ENCODE data around the gene MALT1.

MALT1 gene

DNA sequence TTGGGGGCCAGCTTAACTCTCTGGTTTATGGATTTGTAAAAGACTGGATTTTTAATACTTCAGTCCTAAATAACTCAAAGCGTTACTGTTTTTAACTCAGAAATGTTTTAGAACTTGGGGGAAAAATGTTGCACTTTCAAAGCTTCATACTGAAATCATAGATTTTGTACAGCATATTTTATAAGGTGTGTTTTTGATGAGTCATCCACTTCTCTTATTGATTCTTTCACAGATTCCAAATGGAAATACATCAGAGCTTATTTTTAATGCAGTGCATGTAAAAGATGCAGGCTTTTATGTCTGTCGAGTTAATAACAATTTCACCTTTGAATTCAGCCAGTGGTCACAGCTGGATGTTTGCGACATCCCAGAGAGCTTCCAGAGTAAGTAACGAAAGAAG, 28.9 kb downstream of the MALT1 start:
- TF ChIP-seq ZFX (IDR thresholded peaks at IDR 0.05) = no peak
- TF ChIP-seq, protein P1, sequence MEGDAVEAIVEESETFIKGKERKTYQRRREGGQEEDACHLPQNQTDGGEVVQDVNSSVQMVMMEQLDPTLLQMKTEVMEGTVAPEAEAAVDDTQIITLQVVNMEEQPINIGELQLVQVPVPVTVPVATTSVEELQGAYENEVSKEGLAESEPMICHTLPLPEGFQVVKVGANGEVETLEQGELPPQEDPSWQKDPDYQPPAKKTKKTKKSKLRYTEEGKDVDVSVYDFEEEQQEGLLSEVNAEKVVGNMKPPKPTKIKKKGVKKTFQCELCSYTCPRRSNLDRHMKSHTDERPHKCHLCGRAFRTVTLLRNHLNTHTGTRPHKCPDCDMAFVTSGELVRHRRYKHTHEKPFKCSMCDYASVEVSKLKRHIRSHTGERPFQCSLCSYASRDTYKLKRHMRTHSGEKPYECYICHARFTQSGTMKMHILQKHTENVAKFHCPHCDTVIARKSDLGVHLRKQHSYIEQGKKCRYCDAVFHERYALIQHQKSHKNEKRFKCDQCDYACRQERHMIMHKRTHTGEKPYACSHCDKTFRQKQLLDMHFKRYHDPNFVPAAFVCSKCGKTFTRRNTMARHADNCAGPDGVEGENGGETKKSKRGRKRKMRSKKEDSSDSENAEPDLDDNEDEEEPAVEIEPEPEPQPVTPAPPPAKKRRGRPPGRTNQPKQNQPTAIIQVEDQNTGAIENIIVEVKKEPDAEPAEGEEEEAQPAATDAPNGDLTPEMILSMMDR (conservative IDR thresholded peaks at IDR 0.05) = no peak
- H3K27ac ChIP-seq = no peak overlapping the region

DNA sequence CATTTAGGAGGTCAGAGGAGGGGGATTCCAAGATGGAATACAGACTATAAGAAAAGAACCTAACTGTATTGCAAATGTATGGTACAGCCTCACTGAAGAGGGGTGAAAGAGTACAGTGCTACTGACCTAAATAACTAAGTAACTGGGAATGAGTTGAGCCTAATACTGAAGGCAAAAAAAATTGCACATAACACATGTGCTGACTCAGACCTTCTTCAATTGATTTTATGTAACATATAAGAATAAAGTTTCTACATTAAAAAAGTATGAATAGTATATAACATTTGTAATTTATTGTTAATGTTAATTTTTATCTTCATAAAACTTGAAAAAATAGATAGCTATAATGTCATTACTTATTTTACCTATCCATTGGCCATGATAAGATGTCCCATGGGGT, 41.7 kb downstream of the MALT1 start:
- TF ChIP-seq, protein P1 (conservative IDR thresholded peaks at IDR 0.05) = no peak
- TF ChIP-seq ZFX (IDR thresholded peaks at IDR 0.05) = no peak
- H3K27ac ChIP-seq = no peak overlapping the region

DNA sequence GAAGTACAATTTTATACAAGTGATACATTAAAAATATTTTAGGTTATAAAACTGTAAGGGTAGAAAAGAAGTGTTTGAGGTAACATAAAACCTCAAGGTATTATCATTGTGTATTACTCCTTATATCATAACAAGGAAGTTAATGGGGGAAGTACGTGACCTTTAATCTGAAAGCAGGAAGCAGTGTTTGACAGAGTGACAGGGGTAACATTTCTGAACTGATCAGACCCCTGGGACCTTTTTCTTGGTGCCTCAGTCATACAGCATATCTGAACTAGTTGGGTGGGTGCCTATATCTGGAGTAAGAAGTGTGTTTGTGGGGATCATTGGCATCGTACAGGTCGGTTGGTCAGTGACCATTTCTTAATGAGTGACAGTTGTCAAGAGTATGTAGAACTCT, 43.0 kb downstream of the MALT1 start:
- no peak overlapping the region for H3K27ac ChIP-seq
- TF ChIP-seq ZFX (IDR thresholded peaks at IDR 0.05) = no peak
- TF ChIP-seq, protein P1 (conservative IDR thresholded peaks at IDR 0.05) = no peak

- TF ChIP-seq, protein P1 (conservative IDR thresholded peaks at IDR 0.05) = no peak
- no peak for TF ChIP-seq ZFX (IDR thresholded peaks at IDR 0.05)
- no peak overlapping the region for H3K27ac ChIP-seq
Measured at GRCh38 chr18:58714821-58715220, 43.6 kb downstream of the MALT1 start.

GRCh38 chr18:58715540-58715939, 44.3 kb downstream of the MALT1 start:
- no peak for TF ChIP-seq ZFX (IDR thresholded peaks at IDR 0.05)
- TF ChIP-seq, protein P1 (conservative IDR thresholded peaks at IDR 0.05) = no peak
- H3K27ac ChIP-seq = no peak overlapping the region

- TF ChIP-seq ZFX (IDR thresholded peaks at IDR 0.05) = no peak
- TF ChIP-seq, protein P1 (conservative IDR thresholded peaks at IDR 0.05) = no peak
- H3K27ac ChIP-seq = no peak overlapping the region
Measured at GRCh38 chr18:58716060-58716756, 44.9 kb downstream of the MALT1 start.

DNA sequence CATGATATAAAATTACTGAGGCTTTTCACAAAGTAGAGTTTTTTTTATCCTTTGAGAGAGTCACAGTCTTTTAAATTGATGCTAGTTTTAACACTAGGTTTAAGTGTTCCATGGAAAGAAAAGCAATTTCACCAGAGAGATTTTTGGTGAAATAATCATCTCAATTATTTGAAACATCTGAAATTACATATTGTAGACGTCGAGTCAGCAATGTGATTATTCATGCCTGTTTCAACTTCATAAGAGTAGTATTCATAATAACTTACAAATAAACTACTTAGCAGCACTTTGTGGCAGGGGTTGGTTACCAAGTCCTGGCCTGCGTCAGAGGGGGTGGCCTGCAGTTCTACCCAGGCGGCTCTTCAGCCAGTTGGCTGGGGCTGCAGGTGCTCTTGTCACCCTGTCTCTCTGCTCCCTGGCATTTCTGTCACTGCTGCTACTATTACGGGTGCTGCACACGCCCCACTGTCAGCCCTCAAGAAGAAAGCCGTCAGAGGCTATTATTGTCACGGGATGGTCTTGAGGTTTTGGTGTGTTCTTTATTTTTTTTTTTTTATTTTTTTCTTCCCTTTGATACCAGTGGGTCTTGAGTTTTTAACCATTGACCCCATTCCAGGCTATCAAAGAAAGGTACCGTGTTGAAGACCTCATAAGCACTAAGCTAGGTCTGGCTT, 50.4 kb downstream of the MALT1 start:
- H3K27ac ChIP-seq = no peak overlapping the region
- no peak for TF ChIP-seq ZFX (IDR thresholded peaks at IDR 0.05)
- TF ChIP-seq, protein P1 (conservative IDR thresholded peaks at IDR 0.05) = no peak

Measured in C4-2B (cell line).